ENCODE results near the gene BCLAF3.

Gene BCLAF3

GRCh38 chrX:19966056-19966455 is 24.8 kb downstream of the BCLAF3 start:
- DNase-seq (ENCODE audit: low spot score): no peak

DNA sequence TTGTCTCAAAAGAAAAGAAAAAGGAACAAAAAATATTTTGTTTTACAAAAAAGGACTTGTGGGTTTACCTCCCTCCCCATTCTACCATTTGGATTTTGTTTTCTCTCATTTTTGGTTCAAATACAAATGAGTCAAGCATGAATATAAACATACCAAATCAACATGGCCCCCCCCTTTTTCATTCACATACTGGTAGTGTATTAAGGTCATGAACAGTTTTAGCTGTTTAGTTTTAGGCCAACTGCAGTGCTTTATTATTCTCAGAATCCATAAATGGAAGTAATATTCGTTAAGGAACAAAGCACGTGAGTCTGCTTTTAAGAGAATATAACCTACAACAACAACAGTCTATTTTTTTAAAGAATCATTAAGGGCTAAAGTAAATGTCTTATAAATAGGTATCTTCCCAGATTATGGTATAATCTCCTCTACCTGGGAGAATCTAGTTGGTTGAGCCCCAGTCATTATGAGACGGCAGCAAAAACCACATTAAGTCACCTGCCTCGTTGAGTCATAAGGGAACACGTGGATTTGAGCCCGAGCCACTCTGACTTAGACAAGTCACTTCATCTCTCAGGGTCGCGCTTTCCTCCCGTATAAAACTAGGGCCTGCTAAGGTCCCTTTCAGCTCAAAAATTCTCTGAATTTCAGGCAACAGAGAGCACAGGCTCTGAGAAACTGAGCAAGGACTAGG is 26.7 kb downstream of the BCLAF3 start:
- DNase-seq (ENCODE audit: low spot score): peak; percentile 16

DNA sequence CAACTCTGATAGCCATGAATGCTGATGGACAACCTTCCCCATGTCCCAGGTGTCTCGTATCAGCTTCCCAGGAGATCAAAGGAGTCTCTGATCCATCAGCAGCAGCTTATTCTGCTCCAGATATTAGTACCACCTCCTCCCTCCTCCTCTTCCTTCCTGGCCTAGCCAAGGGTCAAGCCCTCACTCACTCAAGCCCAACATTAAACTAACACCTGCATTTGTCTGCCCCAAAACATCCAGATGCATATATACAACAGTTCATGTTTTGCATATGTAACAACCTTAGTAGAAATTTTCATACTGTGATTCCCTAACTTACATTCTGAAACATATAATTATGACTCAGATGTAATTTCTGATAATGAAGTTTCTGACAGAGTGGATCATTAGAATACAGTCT is 29.9 kb downstream of the BCLAF3 start:
- DNase-seq (ENCODE audit: low spot score): no peak

DNA sequence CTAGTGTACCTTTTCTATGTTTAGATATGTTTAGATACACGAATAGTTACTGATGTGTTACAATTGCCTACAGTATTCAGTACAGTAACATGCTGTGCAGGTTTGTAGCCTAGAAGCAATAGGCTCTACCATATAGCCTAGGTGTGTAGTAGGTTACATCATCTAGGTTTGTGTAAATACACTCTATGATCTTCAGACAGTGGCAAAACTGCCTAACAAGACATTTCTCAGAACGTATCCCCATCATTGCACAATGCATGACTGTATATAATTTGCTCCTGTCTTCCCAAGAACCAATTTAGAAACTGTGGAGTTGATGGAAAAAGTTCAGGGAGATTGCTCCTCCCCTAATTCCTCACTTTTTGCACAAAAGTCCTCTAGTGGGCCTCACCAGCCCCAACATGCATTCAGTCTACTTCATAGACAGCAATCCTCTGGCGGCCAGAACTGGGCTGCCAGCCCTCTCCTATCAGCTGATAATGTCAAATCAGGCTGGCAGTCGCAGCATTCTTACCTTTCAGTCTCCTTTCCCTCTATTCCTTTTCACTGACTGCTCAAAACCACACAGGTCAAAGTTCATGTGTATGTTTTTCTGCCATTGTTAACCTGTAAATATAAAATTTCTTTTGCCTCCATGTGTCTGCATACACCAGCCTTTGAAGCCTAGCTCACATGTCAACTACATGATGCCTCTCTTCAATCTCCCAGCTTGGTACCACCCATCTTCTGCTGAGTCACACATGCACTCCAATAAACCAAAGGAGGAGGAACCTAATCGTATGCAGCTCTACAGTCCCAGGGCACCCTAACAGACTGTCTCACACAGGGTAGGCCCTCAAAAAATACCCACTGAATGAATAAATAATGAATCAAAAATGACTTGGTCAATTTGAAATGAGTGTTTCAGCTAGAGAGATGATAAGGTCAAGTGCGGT is 32.0 kb downstream of the BCLAF3 start:
- DNase-seq (ENCODE audit: low spot score): no peak

- DNase-seq (ENCODE audit: low spot score): no peak
These were observed 33.9 kb downstream of the BCLAF3 start for GRCh38 chrX:19956923-19957322.

DNA sequence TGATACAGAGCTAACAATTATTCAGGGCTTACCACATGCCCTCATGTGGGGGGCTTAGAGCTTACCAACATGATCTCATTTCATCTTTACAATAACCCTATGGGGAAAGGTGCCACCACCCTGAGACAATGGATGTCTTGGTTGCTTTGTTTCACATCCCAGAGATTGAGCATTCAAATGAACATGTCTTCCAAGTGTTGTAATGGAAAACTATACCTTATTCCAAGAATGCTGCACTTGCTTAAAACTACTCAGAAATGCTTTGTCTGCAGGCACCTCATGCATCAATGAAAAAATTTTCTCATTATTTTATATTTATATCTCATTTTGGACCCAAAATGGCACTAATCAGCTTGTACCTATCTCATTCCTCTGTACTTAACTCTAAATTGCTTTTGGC is 34.6 kb downstream of the BCLAF3 start:
- no peak for DNase-seq (ENCODE audit: low spot score)

GRCh38 chrX:19955306-19955705 is 35.6 kb downstream of the BCLAF3 start:
- DNase-seq (ENCODE audit: low spot score): no peak

DNA sequence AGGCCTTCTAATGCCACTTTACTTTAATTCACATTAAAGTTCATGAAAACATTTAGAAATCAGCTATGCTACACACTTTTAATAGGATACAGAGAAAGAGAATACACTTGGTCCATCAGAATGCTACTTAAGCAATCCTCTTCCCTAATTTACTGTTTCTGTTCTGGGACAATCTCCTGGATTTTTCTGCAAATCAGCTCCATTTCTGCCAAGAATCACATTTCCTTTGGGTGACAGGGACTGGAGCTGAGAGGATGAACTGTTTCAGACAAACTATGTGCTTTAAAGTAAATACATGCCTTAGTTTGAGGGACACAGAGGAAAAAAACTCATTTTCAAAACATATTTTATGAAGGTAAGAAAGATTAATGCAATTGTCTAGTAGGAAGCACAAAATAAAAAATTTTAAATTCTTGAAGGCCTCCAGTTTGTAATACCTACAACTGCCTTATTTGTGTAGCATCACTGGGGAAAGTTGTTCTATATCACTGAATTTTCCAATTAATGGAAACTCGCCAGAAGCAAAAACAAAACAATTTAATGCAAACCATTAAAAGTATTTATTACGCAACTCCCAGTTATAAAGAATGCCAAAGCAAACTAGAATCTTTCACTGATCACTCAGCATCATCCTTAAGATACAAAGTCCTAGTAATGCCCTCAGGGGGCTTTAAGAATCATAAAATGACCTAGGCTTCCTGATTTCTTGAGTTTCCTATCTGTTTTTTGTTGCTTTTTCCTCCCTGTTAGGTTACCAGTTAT is 36.3 kb downstream of the BCLAF3 start:
- no peak for DNase-seq (ENCODE audit: low spot score)

DNA sequence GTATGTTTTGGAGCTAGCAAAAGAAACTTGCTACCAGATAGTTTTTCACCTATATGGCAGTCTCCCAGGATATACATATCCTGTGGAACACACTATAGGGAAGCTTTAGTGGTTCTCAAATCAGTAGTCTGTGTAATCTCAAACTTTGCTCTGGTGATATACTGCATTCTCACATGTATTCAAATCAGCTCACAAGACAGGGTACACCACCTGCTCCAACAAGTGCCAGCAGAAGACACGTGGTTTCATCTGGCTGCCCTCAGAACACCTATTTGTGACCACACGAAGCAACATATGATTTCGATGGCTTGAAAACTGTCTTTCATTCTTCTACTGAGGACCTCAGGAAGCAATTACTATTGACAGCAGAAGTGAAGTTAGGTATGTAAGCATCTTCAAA is 37.7 kb downstream of the BCLAF3 start:
- no peak for DNase-seq (ENCODE audit: low spot score)

DNA sequence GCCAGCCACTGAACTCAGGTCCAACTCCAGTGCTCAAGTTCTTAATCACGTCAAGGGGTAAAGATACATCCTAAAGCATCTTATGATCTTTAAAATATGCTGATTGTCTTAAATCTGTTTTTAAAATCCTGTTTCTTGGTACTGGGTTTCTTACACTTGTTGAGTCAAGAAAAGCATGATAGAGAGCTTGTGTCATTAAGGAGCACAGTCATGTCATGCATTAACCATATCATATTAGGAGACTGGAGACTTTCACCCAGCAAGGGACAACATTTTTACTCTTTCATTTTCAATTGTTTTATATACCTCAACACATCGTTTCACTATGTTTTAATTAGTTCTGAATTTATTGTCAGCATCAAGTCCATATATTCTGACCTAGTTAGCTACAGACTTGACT is 41.5 kb downstream of the BCLAF3 start:
- no peak for DNase-seq (ENCODE audit: low spot score)

DNA sequence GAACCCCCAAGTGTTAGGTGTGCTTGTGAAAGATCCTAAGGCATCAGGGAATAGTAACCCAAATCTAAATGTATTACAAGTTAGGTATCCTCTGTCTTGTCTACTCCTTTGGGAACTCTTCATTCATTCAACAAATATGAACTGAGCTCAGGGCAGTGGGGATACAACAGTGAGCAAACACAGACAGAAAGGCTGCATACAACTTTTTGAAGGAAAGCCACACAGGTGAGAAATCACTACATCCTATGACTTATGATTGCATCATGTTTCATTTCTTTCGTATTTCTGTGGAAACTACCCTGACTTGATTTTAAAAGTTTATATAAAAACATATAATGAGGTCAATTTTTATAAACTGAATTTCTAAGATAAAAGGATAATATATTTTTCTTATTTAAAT is 43.2 kb downstream of the BCLAF3 start:
- DNase-seq (ENCODE audit: low spot score): no peak

Measured in CD4-positive, alpha-beta T cell treated with Interleukin-2 at 100 ng/mL for 4 hours (primary cell).